Measurements from ENCODE around the gene MYH15.

MYH15 gene

DNA sequence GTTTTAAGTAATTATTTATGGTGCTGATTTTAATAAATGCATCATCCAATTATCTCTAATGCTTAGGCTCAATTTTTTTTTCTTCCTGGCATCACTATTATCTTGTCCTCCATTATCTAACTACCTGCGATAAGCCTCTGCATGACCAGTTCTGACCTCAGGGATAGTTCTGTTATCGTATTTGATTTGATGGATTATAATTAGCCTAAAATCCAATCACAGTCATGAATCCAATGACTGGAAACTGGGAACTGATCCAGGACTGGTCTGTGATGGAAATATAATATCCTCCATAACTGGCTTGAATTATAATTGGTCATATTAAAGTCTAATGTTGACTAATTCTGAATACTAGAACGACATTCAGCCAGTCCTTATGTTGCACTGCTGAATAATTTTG is 1.1 kb downstream of the MYH15 start:
- no peak for DNase-seq

DNA sequence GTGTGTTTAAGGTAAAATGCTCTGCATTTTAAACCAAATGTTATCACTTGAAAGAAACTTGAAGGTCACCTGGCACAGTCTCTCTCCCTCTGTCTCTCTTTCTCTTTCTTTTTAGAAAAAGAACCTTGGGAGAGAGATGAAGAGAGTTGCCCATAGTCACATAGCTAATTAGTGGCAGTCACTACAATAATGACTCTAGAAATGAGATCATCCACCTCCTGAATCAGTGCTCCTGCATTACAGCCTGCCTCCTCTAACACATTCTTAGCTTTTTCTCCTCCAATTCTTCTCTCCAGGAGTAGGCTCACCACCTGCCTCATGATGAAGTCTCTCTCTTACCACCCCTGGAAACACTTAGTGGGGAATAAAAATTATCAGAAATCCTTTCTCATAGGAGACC is 2.5 kb downstream of the MYH15 start:
- DNase-seq, result no peak

DNA sequence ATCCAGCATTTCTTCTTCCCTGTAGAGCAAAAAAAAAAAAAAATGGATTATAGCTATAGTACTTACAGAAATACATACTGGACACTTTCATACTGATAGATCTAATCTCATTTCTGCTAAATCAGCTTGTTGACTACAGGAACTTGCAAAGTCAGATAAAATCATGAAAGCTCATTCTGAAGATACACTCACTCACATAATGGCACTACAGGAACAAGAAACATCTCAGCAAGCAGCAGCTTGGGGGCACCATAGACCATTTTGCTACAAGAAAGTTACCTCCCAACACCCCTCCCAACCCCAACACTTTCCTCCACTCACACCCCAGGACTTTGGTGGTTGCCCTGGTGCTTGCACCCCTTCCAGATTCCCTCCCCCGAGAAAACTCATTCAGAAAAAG is 4.6 kb downstream of the MYH15 start:
- no peak for DNase-seq

DNA sequence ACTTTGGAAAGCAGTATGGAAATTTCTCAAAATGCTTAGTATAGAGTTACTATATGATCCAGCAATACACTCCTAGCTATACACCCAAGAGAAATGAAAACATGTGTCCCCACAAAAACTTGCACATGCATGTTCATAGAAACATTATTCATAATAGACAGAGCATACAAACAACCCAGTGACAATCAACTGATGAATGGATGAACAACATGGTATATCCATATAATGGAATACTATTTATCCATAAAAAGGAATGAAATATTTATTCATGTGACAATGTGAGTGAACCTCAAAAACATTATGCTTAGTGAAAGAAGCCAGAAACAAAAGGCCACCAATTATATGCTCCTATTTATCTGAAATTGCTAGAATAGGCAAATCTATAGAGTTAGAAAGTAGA is 6.7 kb downstream of the MYH15 start:
- no peak for DNase-seq

DNA sequence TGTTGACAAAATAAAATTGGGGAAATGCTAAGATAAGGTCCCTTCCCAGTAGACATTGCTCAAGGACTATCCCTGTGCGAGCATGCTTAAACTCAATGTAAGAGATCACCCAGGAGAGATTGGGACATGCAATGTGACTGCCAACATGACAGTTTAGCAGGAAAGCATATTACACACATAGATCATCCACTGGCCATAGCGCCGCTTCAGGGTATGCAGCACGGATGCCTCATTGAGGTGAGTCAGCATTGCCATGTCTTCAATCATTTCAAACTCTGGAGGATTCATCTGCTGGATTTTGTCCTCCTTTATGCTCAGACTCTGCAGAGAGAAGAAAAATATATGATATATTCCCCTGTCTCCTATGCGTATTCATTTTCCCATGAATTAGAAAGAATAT is 8.9 kb downstream of the MYH15 start:
- no peak for DNase-seq

DNA sequence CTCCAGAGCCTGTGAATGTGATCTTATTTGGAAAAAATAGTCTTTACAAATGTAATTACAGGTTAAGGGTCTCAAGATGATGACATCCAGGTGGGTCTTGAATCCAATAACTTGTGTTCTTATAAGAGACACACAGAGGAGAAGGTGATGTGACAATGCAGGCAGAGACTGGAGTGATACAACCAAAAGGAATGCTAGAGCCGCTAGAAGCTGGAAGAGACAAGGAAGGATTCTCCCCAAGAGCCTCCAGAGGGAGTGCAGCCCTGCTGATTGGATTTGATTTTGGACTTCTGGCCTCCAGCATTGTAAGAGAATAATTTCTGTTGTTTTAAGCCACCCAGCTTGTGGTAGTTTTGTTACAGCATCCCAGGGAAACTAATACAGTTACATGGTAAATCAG is 9.7 kb downstream of the MYH15 start:
- no peak for DNase-seq

DNA sequence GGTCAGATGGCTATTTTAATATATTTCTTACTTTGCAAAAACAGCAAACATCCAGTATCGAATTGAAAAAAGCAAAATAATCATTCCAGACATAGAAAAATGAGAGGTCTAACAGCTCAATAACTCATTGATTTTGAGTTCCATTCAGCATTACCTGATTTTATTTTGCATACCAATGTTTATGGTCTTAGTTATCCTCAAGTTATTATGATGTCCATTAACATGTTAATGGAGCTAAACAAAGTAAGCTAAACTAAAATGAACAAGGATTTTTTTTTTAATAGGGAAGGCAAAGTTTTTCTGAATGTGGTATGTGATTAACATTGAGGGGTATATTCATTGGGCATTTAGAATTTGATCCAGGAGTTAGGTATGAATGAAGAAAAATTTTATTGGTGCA is 13.1 kb downstream of the MYH15 start:
- DNase-seq, result no peak

DNA sequence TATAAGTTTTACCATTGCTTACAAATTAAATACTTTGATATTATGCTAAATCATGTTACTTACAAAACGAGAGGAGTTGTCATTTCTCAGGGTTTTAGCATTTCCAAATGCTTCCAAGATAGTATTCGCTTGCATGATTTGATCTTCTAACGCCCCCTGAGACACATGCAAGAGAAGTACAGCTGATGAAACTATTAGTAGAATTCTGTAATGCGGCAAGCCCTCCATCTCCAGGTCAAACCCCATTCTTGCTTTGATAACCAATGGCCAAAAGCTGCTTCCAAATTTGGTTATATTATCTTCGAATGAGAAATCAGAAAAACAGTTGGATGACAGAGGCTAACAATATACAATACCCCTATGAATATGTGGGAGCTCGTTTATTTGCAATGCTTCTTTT is 14.7 kb downstream of the MYH15 start:
- no peak for DNase-seq

DNA sequence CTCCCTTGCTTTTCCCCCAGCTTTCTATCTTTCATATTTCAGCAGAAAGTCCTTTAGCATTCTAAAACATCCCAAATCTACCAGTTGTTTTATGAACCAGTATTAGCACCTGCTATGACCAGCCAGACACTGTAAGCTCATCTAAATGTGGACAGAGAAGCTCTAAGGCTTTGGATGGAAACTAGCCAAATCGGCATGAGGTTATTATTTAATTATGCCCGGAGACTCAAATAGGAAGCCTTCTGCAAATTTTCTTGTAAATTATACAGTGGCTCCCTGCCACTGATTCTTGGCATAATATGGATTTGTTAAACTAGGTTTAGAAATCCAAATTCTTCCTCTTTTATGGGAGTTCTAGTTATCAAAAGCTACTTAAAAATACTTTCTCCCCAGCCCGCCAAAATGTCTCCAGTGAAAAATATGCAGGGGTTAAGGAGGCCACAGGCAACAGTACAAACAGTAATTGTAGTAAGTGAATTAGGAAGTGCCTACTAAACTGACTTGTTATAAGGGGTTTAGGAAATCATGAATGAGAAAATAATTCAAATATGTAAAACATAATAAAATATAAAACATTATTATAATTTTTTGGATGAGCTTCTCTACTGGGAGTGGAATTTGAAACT is 15.4 kb downstream of the MYH15 start:
- no peak for DNase-seq

DNA sequence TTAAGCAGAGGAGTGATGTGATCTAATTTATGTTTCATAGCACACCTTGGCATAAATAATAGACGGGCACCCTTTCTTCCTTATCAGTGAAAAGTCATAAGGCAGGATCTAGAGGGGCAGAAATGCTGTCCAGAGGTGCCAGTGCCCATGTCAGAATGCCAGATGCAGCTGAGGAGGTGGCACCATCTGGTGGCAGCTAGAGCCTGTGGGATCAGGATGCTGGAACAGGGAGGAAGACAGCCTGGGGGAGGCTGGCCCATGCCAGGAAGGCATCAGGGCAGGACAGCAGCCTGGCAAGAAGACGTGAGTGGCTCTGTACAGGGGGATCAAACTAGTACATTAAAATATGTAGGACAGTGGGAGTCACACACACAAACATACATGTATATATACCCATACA is 16.5 kb downstream of the MYH15 start:
- peak; percentile 16 to 55 for DNase-seq

DNA sequence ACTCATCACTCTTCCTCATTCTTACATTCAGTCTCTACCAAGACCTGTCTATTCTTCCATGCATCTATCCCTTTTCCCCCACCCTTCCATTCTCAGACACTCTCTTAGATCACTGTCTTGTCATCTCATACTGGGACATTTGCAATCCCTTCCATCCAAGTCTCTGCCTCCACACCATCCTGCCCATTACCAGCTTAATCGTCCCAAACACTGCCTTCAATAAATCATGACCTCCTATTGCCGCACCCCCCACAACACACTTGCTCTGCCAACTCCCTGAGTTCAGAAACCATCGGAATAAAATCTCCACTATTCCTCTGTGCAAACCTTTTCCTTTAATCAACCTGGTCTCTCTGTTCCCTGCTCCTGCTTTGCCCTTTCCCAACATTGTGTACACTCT is 18.9 kb downstream of the MYH15 start:
- DNase-seq, result no peak

DNA sequence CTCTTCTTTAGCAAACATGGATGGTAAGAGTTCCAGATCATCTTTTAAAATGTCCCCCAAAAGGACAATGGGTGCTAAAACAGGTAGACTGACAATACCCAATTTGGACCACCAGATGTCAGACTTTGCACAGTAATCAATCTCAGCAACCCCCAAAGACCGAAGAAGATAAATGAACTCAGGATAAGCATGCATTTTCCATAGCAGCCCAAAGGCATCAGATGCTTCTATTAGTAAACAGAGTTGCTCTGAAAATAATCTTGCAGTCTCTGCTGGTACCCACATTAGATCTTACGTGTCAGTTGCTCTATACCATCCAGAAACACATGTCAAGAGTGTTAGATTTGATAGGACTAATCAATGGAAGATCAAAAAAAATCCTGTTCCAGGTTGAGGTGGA is 20.6 kb downstream of the MYH15 start:
- DNase-seq, result peak; percentile 42 to 60

DNA sequence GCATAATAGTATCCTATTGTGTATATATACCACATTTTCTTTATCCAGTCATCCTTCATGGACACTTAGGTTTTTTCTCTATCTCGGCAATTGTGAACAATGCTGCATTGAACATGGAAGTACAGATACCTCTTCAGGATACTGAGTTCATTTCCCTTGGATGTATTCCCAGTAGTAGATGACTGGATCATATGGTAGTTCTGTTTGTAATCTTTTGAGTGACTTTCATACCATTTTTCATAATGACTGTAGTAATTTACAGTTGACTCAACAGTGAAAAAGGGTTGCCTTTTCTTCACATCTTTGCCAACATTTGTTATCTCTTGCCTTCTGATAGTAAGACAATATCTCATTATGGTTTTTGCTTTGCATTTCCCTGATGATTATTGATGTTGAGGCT is 21.8 kb downstream of the MYH15 start:
- no peak for DNase-seq

DNA sequence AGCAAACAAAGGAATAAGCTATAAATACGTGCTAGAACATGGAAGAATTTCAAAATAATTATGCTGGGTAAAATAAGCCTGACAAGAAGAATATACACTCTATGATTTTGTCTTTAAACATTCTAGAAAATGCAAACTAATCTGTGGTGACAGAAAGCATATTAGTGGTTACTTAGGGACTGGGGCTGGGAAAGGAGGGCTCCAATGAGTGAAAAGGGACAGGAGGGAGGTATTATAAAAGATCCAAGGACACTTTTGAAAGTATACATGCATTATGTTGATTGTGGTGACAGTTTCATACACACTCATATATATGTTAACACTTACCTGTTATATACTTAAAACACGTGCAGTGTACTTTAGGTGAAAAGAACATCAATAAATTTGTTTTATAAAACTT is 23.0 kb downstream of the MYH15 start:
- no peak for DNase-seq

DNA sequence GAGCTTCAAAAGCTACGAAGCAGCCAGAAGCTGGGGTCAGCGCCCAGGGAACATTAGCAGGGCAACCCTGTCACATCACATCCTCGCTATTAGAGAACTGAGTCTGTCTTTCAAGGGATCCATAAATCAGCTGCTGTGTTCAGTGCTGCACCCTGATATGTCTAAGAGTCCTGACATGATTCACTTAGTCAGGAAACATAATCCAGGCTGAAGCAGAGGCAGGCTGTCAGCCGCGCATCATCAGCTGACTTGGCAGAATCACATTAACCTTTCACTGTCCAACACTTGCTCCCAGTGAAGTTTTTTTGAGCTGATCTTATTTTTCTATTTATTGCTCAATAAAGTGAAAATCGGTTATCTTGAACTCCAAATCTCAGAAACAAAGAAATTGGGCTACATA is 23.5 kb downstream of the MYH15 start:
- peak in 1 of 2 experiments; percentile 16 for DNase-seq

DNA sequence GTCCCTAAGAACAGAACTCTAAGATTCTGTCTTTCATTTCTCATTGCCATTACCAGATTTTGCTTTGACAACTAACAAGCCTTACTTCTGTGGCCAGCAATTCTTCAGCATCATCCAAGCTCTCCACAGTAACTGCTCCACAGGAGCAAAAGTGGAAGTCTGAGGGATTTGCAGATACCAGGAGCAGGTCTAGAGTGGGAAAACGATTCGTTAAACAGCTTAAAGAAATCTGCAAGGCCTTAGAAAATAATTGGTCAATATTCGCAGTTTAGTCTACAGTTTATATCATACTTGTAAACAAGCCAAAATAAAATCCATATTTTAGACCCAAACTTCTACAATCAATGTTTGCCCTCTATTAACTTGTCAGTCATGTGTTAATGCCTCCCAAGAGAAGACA is 24.1 kb downstream of the MYH15 start:
- DNase-seq, result no peak

DNA sequence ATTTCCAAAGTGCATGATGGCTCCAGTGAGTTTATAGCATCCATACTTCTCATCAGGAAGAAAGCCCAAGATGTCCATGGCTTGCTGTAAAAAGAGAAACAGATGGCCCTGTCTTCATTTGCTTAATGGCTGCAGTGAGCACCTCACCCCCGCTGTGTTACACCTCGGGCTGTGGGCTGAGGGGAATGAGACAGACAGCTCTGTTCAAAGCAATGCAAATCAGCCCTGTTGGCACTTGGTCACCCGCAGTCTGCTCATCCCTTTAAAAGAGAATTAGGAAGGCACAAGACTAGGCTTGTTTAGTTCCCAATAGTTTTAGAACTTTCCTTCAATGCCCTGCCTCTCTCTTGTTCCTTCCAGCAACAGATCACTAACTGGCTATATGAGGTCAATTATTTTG is 25.2 kb downstream of the MYH15 start:
- DNase-seq, result no peak

DNA sequence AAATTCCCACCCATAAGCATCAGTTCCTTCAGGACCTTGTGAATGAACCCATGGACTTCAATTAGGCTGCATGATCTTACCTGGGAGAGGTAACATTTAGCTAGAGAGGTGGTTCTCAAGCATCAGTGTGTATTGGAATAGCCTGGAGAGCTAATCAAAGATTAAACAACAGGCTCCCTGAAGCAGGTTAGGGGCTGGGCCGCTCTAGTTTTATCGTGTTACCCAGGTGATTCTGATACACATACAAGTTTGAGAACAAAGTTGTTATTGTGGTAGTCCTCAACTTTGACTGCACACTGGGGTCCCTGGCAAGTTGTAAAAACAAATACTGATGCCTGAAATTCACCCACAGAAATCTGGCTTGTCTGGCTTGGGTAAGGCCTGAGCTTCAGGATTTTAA is 31.2 kb downstream of the MYH15 start:
- no peak for DNase-seq

DNA sequence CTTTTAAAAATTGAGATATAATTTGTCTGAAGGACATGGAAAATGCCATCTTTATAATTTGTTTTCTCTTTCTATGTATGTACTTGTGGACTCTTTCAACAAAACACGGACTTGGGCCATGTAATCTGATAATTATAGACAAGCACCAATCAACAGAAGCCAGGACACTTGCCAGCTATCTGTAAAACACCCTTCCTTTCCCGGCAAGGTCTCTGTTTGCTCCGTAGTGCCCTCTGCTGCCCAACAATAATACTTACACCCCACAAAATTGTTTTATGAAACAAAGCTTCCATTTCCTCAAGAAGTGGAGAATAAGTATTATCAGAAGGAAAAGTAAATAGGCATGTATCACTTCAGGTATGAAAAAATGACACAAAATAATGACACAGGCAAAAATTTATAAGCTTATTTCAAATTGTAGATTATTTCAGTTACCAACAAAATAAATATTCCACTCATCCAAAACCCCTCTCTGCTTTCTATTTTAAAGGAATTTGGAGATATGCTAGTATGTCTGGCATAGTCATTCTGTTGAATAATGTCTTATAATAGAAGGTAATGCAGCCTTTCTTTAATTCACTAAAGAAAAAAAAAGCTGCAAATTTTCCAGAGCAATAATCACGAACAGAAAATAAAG is 32.8 kb downstream of the MYH15 start:
- DNase-seq, result peak; percentile 86 to 91

DNA sequence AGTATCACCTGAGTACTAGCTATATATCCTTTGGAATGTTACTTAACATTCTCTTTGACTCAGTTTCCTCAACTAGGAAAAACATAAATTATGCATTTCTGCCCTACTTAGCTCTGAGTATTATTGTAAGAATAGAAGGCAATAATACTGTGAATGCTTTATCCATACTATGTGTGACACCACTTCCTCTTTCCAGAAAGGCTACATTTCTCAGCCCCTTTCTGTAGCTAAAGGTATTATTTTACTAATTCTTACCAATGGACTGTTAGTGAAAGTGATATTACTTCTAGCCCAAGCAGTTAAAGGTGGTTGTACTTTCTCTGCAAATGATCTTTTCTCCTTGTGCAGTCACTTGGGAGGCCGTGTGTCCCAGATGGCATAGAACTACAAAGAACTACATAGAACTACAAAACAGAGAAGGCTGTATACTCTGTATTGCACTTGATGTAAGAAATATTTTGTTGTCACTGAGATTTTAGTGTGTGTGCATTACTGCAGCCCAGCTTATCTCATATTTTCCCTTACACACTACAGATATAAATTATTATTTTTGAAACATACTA is 35.1 kb downstream of the MYH15 start:
- no peak for DNase-seq

DNA sequence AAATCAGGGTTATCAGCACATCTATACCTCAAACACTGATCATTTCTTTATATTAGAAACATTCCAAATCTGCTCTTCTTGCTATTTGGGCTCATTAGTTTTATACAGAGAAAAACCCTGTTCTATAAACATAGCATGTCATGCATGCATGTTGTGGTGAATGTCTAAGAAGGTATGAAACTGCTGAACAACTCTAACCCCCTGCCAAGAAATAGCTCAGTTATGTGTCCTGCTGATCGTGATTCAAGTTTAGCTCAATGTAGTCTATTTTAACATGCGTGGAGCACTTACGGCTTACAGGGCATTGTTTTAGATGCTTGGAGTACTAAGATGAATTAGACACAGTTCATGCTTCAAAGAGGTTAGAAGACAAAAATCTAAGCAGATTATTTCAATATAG is 35.8 kb downstream of the MYH15 start:
- no peak for DNase-seq

DNA sequence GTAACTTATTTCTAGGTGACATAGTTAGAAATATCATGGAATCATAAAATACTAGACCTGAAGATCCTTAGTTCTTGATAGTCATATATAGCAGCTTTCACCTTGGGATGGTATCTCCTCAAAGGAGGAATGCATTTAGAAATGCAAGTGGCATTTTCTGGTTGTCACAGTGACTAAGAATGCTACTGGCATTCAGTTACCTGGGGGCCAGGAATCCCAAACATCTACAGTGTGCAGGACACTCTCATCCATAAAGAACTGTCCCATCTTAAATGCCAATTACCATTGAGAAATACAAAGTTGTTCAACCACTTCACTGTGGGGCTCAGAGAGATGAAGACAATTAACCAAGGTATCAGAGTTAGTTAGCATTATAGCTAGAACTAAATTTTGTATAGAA is 36.7 kb downstream of the MYH15 start:
- no peak for DNase-seq

DNA sequence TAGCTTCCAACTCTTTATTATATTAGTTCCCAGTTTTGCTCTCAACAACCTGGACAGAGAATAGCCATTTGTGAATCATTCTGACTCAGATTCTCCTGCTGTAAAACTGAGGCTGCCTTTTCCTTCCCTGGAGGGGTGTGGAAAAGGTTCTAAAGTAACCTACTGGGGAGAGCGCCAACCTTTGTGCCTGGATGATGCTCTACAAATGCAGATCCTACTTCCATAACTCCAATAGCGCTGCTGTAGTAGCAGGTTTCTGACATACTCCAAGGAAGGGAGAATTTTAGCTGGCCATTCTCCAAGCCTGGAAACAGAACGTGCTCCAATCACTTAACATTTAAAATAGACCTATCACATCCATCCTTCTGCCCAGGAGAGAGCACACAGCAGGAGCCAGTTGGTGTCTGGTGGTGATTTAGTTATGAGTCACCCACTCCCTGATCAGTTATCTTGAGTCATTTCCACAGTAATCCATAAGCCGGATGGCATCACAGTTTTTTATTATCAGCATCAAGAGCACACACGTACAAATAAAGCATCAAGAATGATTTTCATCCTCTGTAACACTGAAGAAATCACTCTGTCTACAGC is 38.3 kb downstream of the MYH15 start:
- no peak for DNase-seq

DNA sequence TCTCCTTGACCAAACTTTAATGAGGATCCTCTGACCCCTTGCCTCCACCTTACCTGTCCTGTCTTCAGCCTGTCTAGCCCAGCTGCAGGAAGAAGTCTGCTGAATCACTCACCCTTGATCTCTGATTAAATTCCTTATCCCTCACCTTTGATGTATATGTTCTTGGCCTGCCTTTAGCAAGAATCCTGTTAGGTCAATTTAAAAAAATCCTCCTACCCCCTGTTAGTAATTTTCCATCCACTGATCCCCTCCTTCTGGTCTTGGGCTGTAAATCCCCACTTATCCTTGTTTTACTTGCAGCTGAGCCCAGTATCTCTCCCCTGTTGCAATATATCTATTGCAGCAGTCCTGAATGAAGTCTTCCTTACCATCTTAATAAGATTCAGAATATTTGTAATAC is 39.0 kb downstream of the MYH15 start:
- DNase-seq, result no peak

DNA sequence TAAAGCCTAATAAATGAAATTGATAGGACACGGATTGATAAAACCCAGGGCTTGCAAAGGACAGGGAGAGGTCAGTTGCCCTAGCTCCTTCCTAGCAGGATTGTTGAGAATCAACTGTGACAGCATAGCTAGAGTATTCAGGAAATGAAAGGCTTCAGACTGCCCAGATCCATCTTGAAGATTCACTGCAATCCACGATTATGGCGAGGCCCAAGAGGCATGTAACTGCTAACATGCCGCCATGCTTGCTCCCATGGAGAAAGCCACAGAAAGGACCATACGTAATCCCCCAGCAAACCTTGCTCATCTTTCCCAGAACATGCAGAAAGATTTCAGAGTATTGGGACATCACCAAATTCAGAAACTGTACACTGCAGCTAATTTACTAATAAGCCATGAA is 41.3 kb downstream of the MYH15 start:
- DNase-seq, result no peak

All from NCI-H2081 (cell line).